Fibroblast of lung (primary cell): ENCODE results near the gene FZD4. TPM values are rescaled to one million over a fixed set of nuclear protein-coding genes. Genes with fewer than 3 reads are reported as not detected.

Experiments
- DNase-seq, 2 donors: peaks; one replicate each; pipeline versions ENCODE4 v3.0.0 to v3.0.0-alpha.2; 2010; ENCODE audit warnings: low read depth in 2 of 2
- H2AFZ ChIP-seq: 2 replicates; pipeline ENCODE4 v1.5.1; 2012; ENCODE audit warnings: low read length, control low read depth, inconsistent platforms
- H3K27ac ChIP-seq: 2 replicates; pipeline ENCODE4 v1.5.1; 2011; ENCODE audit warnings: low read length, control low read depth; ENCODE audit not compliant: insufficient read depth
- H3K27me3 ChIP-seq: 2 replicates; pipeline ENCODE4 v1.5.1; 2011; ENCODE audit warnings: mild to moderate bottlenecking, low read length; ENCODE audit not compliant: control insufficient read depth, insufficient read depth
- H3K36me3 ChIP-seq: 2 replicates; pipeline ENCODE4 v1.5.1; 2011; ENCODE audit warnings: low read length; ENCODE audit not compliant: control insufficient read depth, insufficient read depth
- H3K4me1 ChIP-seq: 2 replicates; pipeline ENCODE4 v1.5.1; 2011; ENCODE audit warnings: low read length; ENCODE audit not compliant: control insufficient read depth, insufficient read depth; ENCODE audit errors: extremely low read depth
- H3K4me2 ChIP-seq: 2 replicates; pipeline ENCODE4 v1.5.1; 2011; ENCODE audit warnings: low read length, control low read depth; ENCODE audit not compliant: insufficient read depth; ENCODE audit errors: extremely low read depth
- H3K4me3 ChIP-seq, 4 experiments: fragments of 200-600 bp in 1 of 4; sonication (generic) in 1 of 4; replicated peaks in 1 of 4; 2 replicates each; pipeline ENCODE4 v1.5.1; 2011 to 2016; ENCODE audit warnings: low read length in 4 of 4, low read depth in 3 of 4, mild to moderate bottlenecking in 3 of 4, control low read depth in 2 of 4, inconsistent platforms in 1 of 4, mixed read lengths in 1 of 4; ENCODE audit not compliant: insufficient read depth in 1 of 4; ENCODE audit errors: control extremely low read depth in 1 of 4
- H3K79me2 ChIP-seq: 2 replicates; pipeline ENCODE4 v1.5.1; 2012; ENCODE audit warnings: mild to moderate bottlenecking, low read length, inconsistent platforms; ENCODE audit not compliant: control insufficient read depth, insufficient read depth
- H3K9ac ChIP-seq: 2 replicates; pipeline ENCODE4 v1.5.1; 2011; ENCODE audit warnings: mild to moderate bottlenecking, low read length, control low read depth; ENCODE audit not compliant: insufficient read depth
- H3K9me3 ChIP-seq: 2 replicates; pipeline ENCODE4 v1.5.1; 2012; ENCODE audit warnings: low read depth, low read length; ENCODE audit not compliant: control insufficient read depth, insufficient read depth
- H4K20me1 ChIP-seq: 2 replicates; pipeline ENCODE4 v1.5.1; 2011; ENCODE audit warnings: low read length; ENCODE audit not compliant: control insufficient read depth, insufficient read depth; ENCODE audit errors: extremely low read depth
- CTCF ChIP-seq, 2 donors: IDR thresholded peaks in 1 of 2; conservative IDR thresholded peaks in 1 of 2; 1 replicate in 1 of 2; 2 replicates in 1 of 2; pipeline ENCODE4 v1.5.1; 2011 to 2012; ENCODE audit warnings: low read length in 2 of 2, control low read depth in 1 of 2, inconsistent platforms in 1 of 2, low read depth in 1 of 2, mild to moderate bottlenecking in 1 of 2
- EZH2 ChIP-seq: IDR thresholded peaks from 2 replicates; pipeline ENCODE4 v1.5.1; 2012; ENCODE audit warnings: low read length, control low read depth, mild to moderate bottlenecking; ENCODE audit errors: missing control alignments
- polyA plus RNA-seq, 2 donors: library from polyadenylated mRNA; depleted of rRNA in 1 of 2; stranded (reverse) in 1 of 2; unstranded in 1 of 2; fragments of >200 nt; gene quantifications; 2 replicates each; pipeline ENCODE4 v1.2.1, GENCODE V29; 2011 to 2012; ENCODE audit warnings: missing spikeins in 1 of 2
- total RNA-seq: library from RNA; depleted of rRNA; stranded (reverse); fragments of >200 nt; gene quantifications from 2 replicates; pipeline ENCODE4 v1.2.1, GENCODE V29; 2014

Gene FZD4
- total and polyA plus RNA-seq, 2 donors (not counting 1 experiment from before 2014, with no cell fraction given), result 15.7 to 17.8 TPM

GRCh38 chr11:86930957-86931547 lies 24.1 kb downstream of the FZD4 start:
- no peaks in the 10 kb centered on the region for H3K9me3 ChIP-seq
- H3K4me2 ChIP-seq, result peak overlapping the region; percentile 56
- H3K27ac ChIP-seq, result peak overlapping the region; percentile 13
- H3K9ac ChIP-seq, result no peak overlapping the region
- H4K20me1 ChIP-seq, result no peaks in the 10 kb centered on the region
- no peaks in the 10 kb centered on the region for H3K27me3 ChIP-seq
- TF ChIP-seq EZH2 (no peak), CTCF (conservative IDR thresholded peaks at IDR 0.05 in 1 of 2, IDR thresholded peaks at IDR 0.05 in 1 of 2; ENCODE audit: low read depth in 1 of 2, low read length in 2 of 2) (no peak)
- H2AFZ ChIP-seq, result no peak overlapping the region
- H3K4me1 ChIP-seq, result peaks cover 20% of the 10 kb centered on the region
- H3K36me3 ChIP-seq, result no peaks in the 10 kb centered on the region
- peak in 1 of 2 donors; percentile 80 for DNase-seq
- H3K79me2 ChIP-seq, result no peaks in the 10 kb centered on the region
- H3K4me3 ChIP-seq, result no peak overlapping the region

GRCh38 chr11:86926975-86927374 lies 28.2 kb downstream of the FZD4 start:
- Histone ChIP-seq H3K27me3 (no peaks in the 10 kb centered on the region), H3K4me1 (peaks cover 4% of the 10 kb centered on the region), H3K4me3 (no peak overlapping the region), H4K20me1 (no peaks in the 10 kb centered on the region), H3K79me2 (no peaks in the 10 kb centered on the region), H3K4me2 (no peak overlapping the region), H3K36me3 (no peaks in the 10 kb centered on the region), H3K9ac (no peak overlapping the region), H3K27ac (no peak overlapping the region), H2AFZ (no peak overlapping the region), H3K9me3 (no peaks in the 10 kb centered on the region)
- TF ChIP-seq EZH2, result no peak
- no peak for TF ChIP-seq CTCF (conservative IDR thresholded peaks at IDR 0.05 in 1 of 2, IDR thresholded peaks at IDR 0.05 in 1 of 2; ENCODE audit: low read depth in 1 of 2, low read length in 2 of 2)
- no peak for DNase-seq

GRCh38 chr11:86923999-86924766 lies 31.0 kb downstream of the FZD4 start:
- no peak overlapping the region for H3K27ac ChIP-seq
- H3K9ac ChIP-seq, result no peak overlapping the region
- H3K4me2 ChIP-seq, result no peak overlapping the region
- no peak overlapping the region for H2AFZ ChIP-seq
- no peaks in the 10 kb centered on the region for H4K20me1 ChIP-seq
- no peaks in the 10 kb centered on the region for H3K36me3 ChIP-seq
- peaks cover 2% of the 10 kb centered on the region for H3K4me1 ChIP-seq
- DNase-seq, result peak in 1 of 2 donors; percentile 70
- no peaks in the 10 kb centered on the region for H3K9me3 ChIP-seq
- no peak overlapping the region for H3K4me3 ChIP-seq
- H3K27me3 ChIP-seq, result no peaks in the 10 kb centered on the region
- no peak for TF ChIP-seq EZH2
- no peak for TF ChIP-seq CTCF (conservative IDR thresholded peaks at IDR 0.05 in 1 of 2, IDR thresholded peaks at IDR 0.05 in 1 of 2; ENCODE audit: low read depth in 1 of 2, low read length in 2 of 2)
- H3K79me2 ChIP-seq, result no peaks in the 10 kb centered on the region
